Ishikawa (cell line): ENCODE data around the gene COL5A2.

Source experiments
- CEBPB ChIP-seq: IDR thresholded peaks from 2 replicates; pipeline ENCODE4 v1.6.1; 2012
- CREB1 ChIP-seq: IDR thresholded peaks from 2 replicates; pipeline ENCODE4 v1.6.1; 2012; ENCODE audit warnings: low read depth
- EGR1 ChIP-seq: IDR thresholded peaks from 2 replicates; pipeline ENCODE4 v1.6.1; 2012
- EP300 ChIP-seq: IDR thresholded peaks from 2 replicates; pipeline ENCODE4 v1.6.1; 2012; ENCODE audit warnings: borderline replicate concordance
- FOXM1 ChIP-seq: IDR thresholded peaks from 2 replicates; pipeline ENCODE4 v1.6.1; 2012; ENCODE audit warnings: low read depth, borderline replicate concordance
- NFIC ChIP-seq: IDR thresholded peaks from 2 replicates; pipeline ENCODE4 v1.6.1; 2012
- RAD21 ChIP-seq: IDR thresholded peaks from 2 replicates; pipeline ENCODE4 v1.6.1; 2012; ENCODE audit warnings: low read depth
- TAF1 ChIP-seq: IDR thresholded peaks from 2 replicates; pipeline ENCODE4 v1.6.1; 2012; ENCODE audit warnings: low read depth, mild to moderate bottlenecking
- TCF12 ChIP-seq: IDR thresholded peaks from 2 replicates; pipeline ENCODE4 v1.6.1; 2012; ENCODE audit warnings: low read depth
- TEAD4 ChIP-seq: IDR thresholded peaks from 2 replicates; pipeline ENCODE4 v1.6.1; 2012
- YY1 ChIP-seq: IDR thresholded peaks from 2 replicates; pipeline ENCODE4 v1.6.1; 2012; ENCODE audit warnings: low read depth
- ZBTB7A ChIP-seq: IDR thresholded peaks from 2 replicates; pipeline ENCODE4 v1.6.1; 2012; ENCODE audit warnings: low read depth
- TF ChIP-seq, protein P1 (sequence below): IDR thresholded peaks from 2 replicates; pipeline ENCODE4 v1.6.1; 2012
- TF ChIP-seq, protein P2 (sequence below): IDR thresholded peaks from 2 replicates; pipeline ENCODE4 v1.6.1; 2012
- TF ChIP-seq, protein P3 (sequence below): IDR thresholded peaks from 2 replicates; pipeline ENCODE4 v1.6.1; 2012; ENCODE audit warnings: low read depth, mild to moderate bottlenecking

The COL5A2 gene

GRCh38 chr2:189179570-189179950 lies at the start of gene COL5A2:
Gene COL5A2, minus strand, starts transcription at chr2:189179761. Its CDS starts 157 bp downstream, at chr2:189179604.
- TF ChIP-seq CEBPB (no peak), YY1 (no peak), TAF1 (no peak), TCF12 (no peak), EGR1 (no peak), EP300 (no peak), NFIC (no peak), FOXM1 (no peak), ZBTB7A (no peak), CREB1 (no peak), TEAD4 (no peak), RAD21 (no peak)
- TF ChIP-seq, protein P1, sequence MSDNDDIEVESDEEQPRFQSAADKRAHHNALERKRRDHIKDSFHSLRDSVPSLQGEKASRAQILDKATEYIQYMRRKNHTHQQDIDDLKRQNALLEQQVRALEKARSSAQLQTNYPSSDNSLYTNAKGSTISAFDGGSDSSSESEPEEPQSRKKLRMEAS = no peak
- TF ChIP-seq, protein P2, sequence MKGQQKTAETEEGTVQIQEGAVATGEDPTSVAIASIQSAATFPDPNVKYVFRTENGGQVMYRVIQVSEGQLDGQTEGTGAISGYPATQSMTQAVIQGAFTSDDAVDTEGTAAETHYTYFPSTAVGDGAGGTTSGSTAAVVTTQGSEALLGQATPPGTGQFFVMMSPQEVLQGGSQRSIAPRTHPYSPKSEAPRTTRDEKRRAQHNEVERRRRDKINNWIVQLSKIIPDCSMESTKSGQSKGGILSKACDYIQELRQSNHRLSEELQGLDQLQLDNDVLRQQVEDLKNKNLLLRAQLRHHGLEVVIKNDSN = no peak
- TF ChIP-seq, protein P3, sequence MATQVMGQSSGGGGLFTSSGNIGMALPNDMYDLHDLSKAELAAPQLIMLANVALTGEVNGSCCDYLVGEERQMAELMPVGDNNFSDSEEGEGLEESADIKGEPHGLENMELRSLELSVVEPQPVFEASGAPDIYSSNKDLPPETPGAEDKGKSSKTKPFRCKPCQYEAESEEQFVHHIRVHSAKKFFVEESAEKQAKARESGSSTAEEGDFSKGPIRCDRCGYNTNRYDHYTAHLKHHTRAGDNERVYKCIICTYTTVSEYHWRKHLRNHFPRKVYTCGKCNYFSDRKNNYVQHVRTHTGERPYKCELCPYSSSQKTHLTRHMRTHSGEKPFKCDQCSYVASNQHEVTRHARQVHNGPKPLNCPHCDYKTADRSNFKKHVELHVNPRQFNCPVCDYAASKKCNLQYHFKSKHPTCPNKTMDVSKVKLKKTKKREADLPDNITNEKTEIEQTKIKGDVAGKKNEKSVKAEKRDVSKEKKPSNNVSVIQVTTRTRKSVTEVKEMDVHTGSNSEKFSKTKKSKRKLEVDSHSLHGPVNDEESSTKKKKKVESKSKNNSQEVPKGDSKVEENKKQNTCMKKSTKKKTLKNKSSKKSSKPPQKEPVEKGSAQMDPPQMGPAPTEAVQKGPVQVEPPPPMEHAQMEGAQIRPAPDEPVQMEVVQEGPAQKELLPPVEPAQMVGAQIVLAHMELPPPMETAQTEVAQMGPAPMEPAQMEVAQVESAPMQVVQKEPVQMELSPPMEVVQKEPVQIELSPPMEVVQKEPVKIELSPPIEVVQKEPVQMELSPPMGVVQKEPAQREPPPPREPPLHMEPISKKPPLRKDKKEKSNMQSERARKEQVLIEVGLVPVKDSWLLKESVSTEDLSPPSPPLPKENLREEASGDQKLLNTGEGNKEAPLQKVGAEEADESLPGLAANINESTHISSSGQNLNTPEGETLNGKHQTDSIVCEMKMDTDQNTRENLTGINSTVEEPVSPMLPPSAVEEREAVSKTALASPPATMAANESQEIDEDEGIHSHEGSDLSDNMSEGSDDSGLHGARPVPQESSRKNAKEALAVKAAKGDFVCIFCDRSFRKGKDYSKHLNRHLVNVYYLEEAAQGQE = no peak

GRCh38 chr2:189226017-189226416 lies 46.5 kb upstream of the COL5A2 start:
- TF ChIP-seq, protein P3 = no peak
- TF ChIP-seq EGR1 = no peak
- no peak for TF ChIP-seq EP300
- TF ChIP-seq TAF1 = no peak
- no peak for TF ChIP-seq CREB1

DNA sequence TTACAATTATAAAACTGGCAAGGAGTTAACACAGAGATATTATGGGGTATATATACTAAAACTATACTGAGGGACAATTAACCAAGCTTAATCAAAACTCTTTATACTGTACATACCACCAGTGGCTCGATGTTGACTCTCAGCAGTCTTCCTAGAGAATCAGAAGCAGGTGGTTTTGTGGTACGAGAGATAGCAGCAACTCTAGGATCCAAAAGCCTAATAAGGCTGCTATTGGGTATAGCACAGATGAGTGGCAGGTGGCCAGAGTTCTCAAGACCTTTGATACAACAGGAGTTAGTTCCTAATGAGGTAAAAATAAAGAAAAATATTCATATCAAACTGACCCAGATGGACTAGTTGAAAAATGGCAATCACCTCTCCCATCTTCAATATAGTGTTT lies 45.5 kb upstream of the COL5A2 start:
- TF ChIP-seq TCF12 = no peak
- no peak for TF ChIP-seq EGR1
- no peak for TF ChIP-seq NFIC
- TF ChIP-seq, protein P3 = no peak
- no peak for TF ChIP-seq TAF1
- TF ChIP-seq CREB1 = no peak
- no peak for TF ChIP-seq EP300
- no peak for TF ChIP-seq ZBTB7A
- TF ChIP-seq YY1 = no peak
- no peak for TF ChIP-seq FOXM1
- TF ChIP-seq RAD21 = no peak
- TF ChIP-seq, protein P2 = no peak
- TF ChIP-seq CEBPB = no peak

DNA sequence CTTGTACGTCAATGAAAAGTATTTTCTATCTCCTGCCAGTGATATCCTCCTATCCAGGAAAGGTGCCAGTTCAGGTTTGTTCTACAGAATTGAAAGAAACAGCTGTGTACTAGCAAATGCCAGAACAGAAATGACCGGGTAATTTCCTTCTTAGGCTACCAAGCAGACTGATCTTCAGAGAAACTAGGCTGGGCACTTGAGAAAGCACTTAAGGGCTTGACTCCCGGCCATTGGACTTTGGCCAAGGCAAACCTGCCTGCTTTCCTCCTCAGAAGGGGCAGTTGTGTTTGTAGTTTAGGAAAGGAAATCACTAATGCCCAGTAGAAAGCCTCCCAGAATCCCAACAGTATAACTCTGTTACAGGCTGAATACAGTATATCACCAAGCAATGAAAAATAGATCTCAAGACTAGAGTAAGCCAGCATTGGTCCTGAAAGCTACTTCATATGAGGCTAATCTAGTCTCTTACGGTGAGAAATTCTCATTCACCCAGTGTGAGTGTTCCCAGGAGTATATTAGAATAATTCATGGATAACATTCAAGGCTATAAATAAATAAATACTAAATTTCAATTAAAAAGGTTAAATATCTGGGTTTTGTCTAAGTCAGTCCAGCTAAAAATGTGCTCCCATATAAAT lies 43.0 kb upstream of the COL5A2 start:
- TF ChIP-seq NFIC (0 out of 2 replicates have a peak, but pooled peaks have one; percentile 38), RAD21 (no peak)

- TF ChIP-seq, protein P2 = no peak
- TF ChIP-seq, protein P1 = no peak
- TF ChIP-seq ZBTB7A (no peak), TAF1 (no peak), YY1 (no peak), CREB1 (no peak), RAD21 (no peak), EP300 (no peak), TEAD4 (no peak), NFIC (no peak), FOXM1 (no peak), CEBPB (no peak), TCF12 (no peak), EGR1 (no peak)
These were observed 42.4 kb upstream of the COL5A2 start for GRCh38 chr2:189221811-189222467.
